Right lobe of liver (tissue), 6 donors: ENCODE measurements around the gene ACTR6. TPM values are rescaled to one million over a fixed set of nuclear protein-coding genes. Genes with fewer than 3 reads are reported as not detected.

Source experiments
- ATAC-seq, 4 donors: fragments of 200-7000 bp; cut with Tn5 transposase; one replicate each; pipeline ENCODE4 v1.9.1; 2020; ENCODE audit warnings: mild to moderate bottlenecking in 4 of 4, moderate library complexity in 4 of 4
- DNase-seq, 3 donors: peaks; one replicate each; pipeline ENCODE4 v3.0.0-alpha.2; 2020
- H3K27ac ChIP-seq, 3 donors: fragments of 200-600 bp; one replicate each; pipeline ENCODE4 v1.8.0; 2022
- H3K27me3 ChIP-seq, 2 donors: fragments of 200-600 bp; one replicate each; pipeline ENCODE4 v1.8.0; 2022
- H3K36me3 ChIP-seq, 4 donors: fragments of 200-600 bp; sonication (generic) in 1 of 4; one replicate each; pipeline versions ENCODE4 v1.5.1 to v1.8.0; 2017 to 2022; ENCODE audit warnings: control low read depth in 1 of 4
- H3K4me1 ChIP-seq, 4 donors: fragments of 200-600 bp; sonication (generic) in 1 of 4; one replicate each; pipeline versions ENCODE4 v1.5.1 to v1.8.0; 2017 to 2022; ENCODE audit warnings: control low read depth in 1 of 4
- H3K4me3 ChIP-seq, 3 donors: fragments of 200-600 bp; one replicate each; pipeline ENCODE4 v1.8.0; 2022
- H3K9me3 ChIP-seq, 4 donors: fragments of 200-600 bp; sonication (generic) in 1 of 4; one replicate each; pipeline versions ENCODE4 v1.5.1 to v1.8.0; 2017 to 2022; ENCODE audit warnings: control low read depth in 1 of 4
- CTCF ChIP-seq, 4 donors: fragments of 200-600 bp in 3 of 4; fragments of 450-650 bp in 1 of 4; IDR thresholded peaks; one replicate each; pipeline versions ENCODE4 v1.5.1 to v1.8.0; 2016 to 2022; ENCODE audit warnings: antibody characterized with exemption in 4 of 4, mild to moderate bottlenecking in 2 of 4
- POLR2A ChIP-seq: fragments of 450-650 bp; IDR thresholded peaks from one replicate; pipeline ENCODE4 v1.6.1; 2017; ENCODE audit warnings: antibody characterized with exemption, mild to moderate bottlenecking
- WGBS: methylation state at CpG from one replicate; pipeline ENCODE4 v1.1.6; 2018; ENCODE audit warnings: low coverage, low lambda C conversion rate; ENCODE audit not compliant: insufficient coverage; ENCODE audit errors: missing lambda C conversion rate; 5-methylcytosine and 5-hydroxymethylcytosine counted together
- intact Hi-C, 2 donors: fragments of 100-400 bp; cut with DNase I; formaldehyde crosslinking; loops; one replicate each; pipeline versions ENCODE4 v1.11.2 to v1.14.1; 2022
- total RNA-seq, 6 experiments: library from RNA; depleted of rRNA in 2 of 6; stranded (reverse); fragments of >200 nt in 2 of 6; fragmentation: NEBNext Ultra II Directional in 3 of 6; extraction: Animal tissue kit (Norgen Biotek cat#: 25700) in 3 of 6; gene quantifications; one replicate each; pipeline versions ENCODE4 v1.1.0 to v1.2.4, GENCODE V29; 2016 to 2023
- donor health status: DM: no; HTN: yes; CAD: no.
- donor health status: DM: no; HTN: no; CAD: no.
- donor health status: DM: no; HTN: no; CAD: no.
- donor health status: DM: no; HTN: yes; CAD: no.
- donor health status: DM: no; HTN: yes; CAD: no.

The ACTR6 gene
- total RNA-seq, 6 experiments from 2014 or later: 5.7 to 16.0 (median 13.1) TPM

GRCh38 chr12:100249941-100250340, 49.3 kb downstream of the ACTR6 start:
- ATAC-seq: no peak
- no peak overlapping the region for H3K27ac ChIP-seq
- TF ChIP-seq POLR2A (no peak), CTCF (IDR thresholded peaks at IDR 0.05) (no peak)

DNA sequence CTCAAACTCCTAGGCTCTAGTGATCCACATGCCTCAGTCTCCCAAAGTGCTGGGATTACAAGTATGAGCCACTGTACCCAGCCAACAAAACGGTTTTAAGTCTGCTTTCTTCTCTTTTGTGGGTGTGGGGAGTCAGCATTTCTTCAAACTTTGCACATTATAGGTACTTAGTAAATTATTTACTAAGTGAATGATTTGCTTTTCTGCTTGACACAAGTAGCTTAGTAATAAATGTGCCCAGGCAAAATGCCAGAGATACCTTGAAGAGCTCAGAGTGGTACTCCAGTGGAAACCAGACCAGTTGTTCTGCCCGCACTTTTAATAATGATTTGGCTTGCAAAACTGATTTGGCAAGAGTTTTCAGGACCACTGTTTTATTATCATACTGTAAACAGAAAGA, 51.3 kb downstream of the ACTR6 start:
- 20% methylated on average over 2 of the region's 2 CpGs for WGBS
- intact Hi-C loops: no loop called here
- DNase-seq (peak in 1 of 3 donors; percentile 73), ATAC-seq (peak; percentile 91 to 96 (median 92))
- H3K27me3 ChIP-seq: no peaks in the 10 kb centered on the region
- no peaks in the 10 kb centered on the region for H3K36me3 ChIP-seq
- H3K4me1 ChIP-seq: peaks cover 0 to 31% (median 12%) of the 10 kb centered on the region in 4 donors
- H3K27ac ChIP-seq: peak overlapping the region in 2 of 3 donors; percentile 23 to 64
- no peak for TF ChIP-seq POLR2A
- no peak for TF ChIP-seq CTCF (IDR thresholded peaks at IDR 0.05)
- H3K4me3 ChIP-seq: no peak overlapping the region
- H3K9me3 ChIP-seq: no peaks in the 10 kb centered on the region

More at GRCh38 chr12:100249941-100250340, 49.3 kb downstream of the ACTR6 start:
- intact Hi-C loops: no loop called here
- Histone ChIP-seq H3K27me3 (no peaks in the 10 kb centered on the region), H3K36me3 (no peaks in the 10 kb centered on the region), H3K4me1 (peaks cover 0 to 31% (median 12%) of the 10 kb centered on the region in 4 donors), H3K4me3 (no peak overlapping the region), H3K9me3 (no peaks in the 10 kb centered on the region)
- WGBS: 73% methylated on average over 7 of the region's 7 CpGs
- DNase-seq: no peak

- ATAC-seq: peak; percentile 41 to 67 (median 52)
- intact Hi-C loops: no loop called here
- TF ChIP-seq CTCF (IDR thresholded peaks at IDR 0.05) (no peak), POLR2A (no peak)
Measured at GRCh38 chr12:100253437-100253836, 52.8 kb downstream of the ACTR6 start.

GRCh38 chr12:100254876-100255275, 54.3 kb downstream of the ACTR6 start:
- Histone ChIP-seq H3K4me1 (peaks cover 0 to 31% (median 12%) of the 10 kb centered on the region in 4 donors), H3K27me3 (no peaks in the 10 kb centered on the region), H3K36me3 (no peaks in the 10 kb centered on the region), H3K9me3 (no peaks in the 10 kb centered on the region), H3K27ac (no peak overlapping the region), H3K4me3 (no peak overlapping the region)
- DNase-seq (no peak), ATAC-seq (no peak)
- WGBS: 80% methylated on average over 1 of the region's 1 CpG
- intact Hi-C loops: no loop called here
- TF ChIP-seq CTCF (IDR thresholded peaks at IDR 0.05): no peak
- TF ChIP-seq POLR2A: no peak

More at GRCh38 chr12:100253437-100253836, 52.8 kb downstream of the ACTR6 start:
- WGBS: 35% methylated on average over 1 of the region's 1 CpG
- H3K36me3 ChIP-seq: no peaks in the 10 kb centered on the region
- no peaks in the 10 kb centered on the region for H3K9me3 ChIP-seq
- no peaks in the 10 kb centered on the region for H3K27me3 ChIP-seq
- H3K4me3 ChIP-seq: no peak overlapping the region
- H3K4me1 ChIP-seq: peaks cover 0 to 31% (median 12%) of the 10 kb centered on the region in 4 donors
- no peak for DNase-seq
- peak overlapping the region in 1 of 3 donors; percentile 64 for H3K27ac ChIP-seq

DNA sequence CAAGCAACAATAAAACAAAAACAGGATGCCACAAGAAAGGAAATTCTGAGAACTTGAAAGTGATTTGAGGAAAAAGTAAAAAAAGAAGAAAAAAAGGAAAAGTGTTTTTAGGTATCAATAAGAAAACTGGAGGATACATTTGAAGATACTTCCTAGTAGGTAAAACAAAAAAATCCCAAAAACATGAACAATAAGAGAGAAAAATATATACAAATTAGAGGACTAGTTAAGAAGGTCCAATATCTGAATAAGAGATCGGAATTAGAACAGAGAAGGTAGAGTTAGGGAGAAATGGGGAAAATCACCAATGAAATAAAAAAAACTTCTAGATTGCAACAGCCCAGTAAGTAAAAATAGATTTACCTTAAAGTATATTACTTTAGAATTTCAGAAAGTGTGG, 57.5 kb downstream of the ACTR6 start:
- no peak overlapping the region for H3K4me3 ChIP-seq
- TF ChIP-seq POLR2A: no peak
- TF ChIP-seq CTCF (IDR thresholded peaks at IDR 0.05): no peak
- H3K4me1 ChIP-seq: peaks cover 0 to 8% (median under 1%) of the 10 kb centered on the region in 4 donors
- ATAC-seq: no peak
- intact Hi-C loops: no loop called here
- H3K27me3 ChIP-seq: no peaks in the 10 kb centered on the region
- 93% methylated on average over 1 of the region's 1 CpG for WGBS
- no peaks in the 10 kb centered on the region for H3K9me3 ChIP-seq
- DNase-seq: no peak
- no peak overlapping the region for H3K27ac ChIP-seq
- H3K36me3 ChIP-seq: no peaks in the 10 kb centered on the region
